ENCODE results near the gene GMDS. TPM values are rescaled to one million over a fixed set of nuclear protein-coding genes. Genes with fewer than 3 reads are reported as not detected.

GMDS gene
- total RNA-seq, 1 experiment from 2014 or later, result 27.6 TPM

DNA sequence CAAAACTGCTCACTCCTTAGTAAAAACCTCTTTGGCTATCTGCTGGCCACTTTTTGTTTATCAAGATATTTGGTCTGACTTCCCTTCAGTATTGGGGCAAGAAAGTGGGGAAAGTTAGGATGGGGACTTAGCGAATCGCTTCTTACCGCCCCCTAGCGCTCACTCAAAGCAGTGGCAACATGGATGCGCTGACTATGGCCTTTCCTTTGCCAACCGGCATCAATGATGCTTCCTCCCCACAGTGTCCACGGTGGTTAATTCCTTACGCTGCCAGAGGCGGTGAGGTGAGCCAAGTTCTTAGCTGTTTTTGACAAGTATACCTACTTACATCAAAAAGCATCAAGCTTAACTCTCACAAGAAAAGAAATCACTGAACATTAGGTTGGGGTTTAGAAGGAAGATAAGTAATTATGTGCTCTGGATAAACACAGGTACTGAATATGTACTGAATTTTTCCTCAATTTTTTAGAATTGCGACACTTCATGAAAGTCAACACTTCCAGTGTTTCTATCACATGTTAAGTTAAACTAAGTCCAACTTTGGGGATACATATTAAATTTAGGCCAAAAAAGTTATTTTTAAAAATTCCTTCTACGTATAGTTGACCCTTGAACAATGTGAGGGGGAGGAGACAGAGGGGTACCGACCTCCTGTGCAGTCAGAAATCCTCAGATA lies 86.7 kb downstream of the GMDS start:
- Histone ChIP-seq H3K9me3 (ENCODE audit: control insufficient read depth, low read depth, low read length) (no peaks in the 10 kb centered on the region), H3K79me1 (ENCODE audit: insufficient read depth, low read depth, low read length, poor library complexity, severe bottlenecking) (no peaks in the 10 kb centered on the region), H3K27me3 (ENCODE audit: insufficient read depth, low read length) (no peaks in the 10 kb centered on the region), H4K91ac (ENCODE audit: insufficient read length, low read depth, low read length) (no peak overlapping the region), H3K23me2 (ENCODE audit: insufficient read length, low read depth, low read length, poor library complexity, severe bottlenecking) (no peaks in the 10 kb centered on the region), H3K4ac (ENCODE audit: low read depth, low read length) (no peak overlapping the region), H3K79me2 (ENCODE audit: insufficient read depth, low read length) (no peaks in the 10 kb centered on the region), H3T11ph (ENCODE audit: low read length) (no peak overlapping the region), H2AK5ac (ENCODE audit: insufficient read length, low read length) (no peak overlapping the region), H3K4me2 (ENCODE audit: insufficient read depth, insufficient read length, low read length) (no peak overlapping the region), H2AFZ (ENCODE audit: low read length) (no peak overlapping the region), H4K5ac (ENCODE audit: insufficient read length, low read depth, low read length) (no peak overlapping the region), H4K8ac (replicated peaks; ENCODE audit: insufficient read length, low read depth, low read length) (no peak overlapping the region), H3K56ac (ENCODE audit: insufficient read length, low read depth, low read length) (no peak overlapping the region), H2BK120ac (ENCODE audit: low read depth, low read length, poor library complexity, severe bottlenecking) (no peak overlapping the region), H2BK15ac (ENCODE audit: low read depth, low read length) (no peak overlapping the region), H2BK20ac (ENCODE audit: low read depth, low read length, poor library complexity, severe bottlenecking) (no peak overlapping the region), H3K23ac (ENCODE audit: insufficient read length, low read depth, low read length) (no peak overlapping the region), H3K9ac (ENCODE audit: extremely low read depth, insufficient read length, low read length) (no peak overlapping the region), H3K14ac (ENCODE audit: insufficient read depth, low read length) (no peak overlapping the region), H3K4me1 (ENCODE audit: insufficient read depth, low read length) (peaks cover 3% of the 10 kb centered on the region; the same call in 1 of the 2 replicates), H2BK5ac (ENCODE audit: insufficient read length, low read length) (no peak overlapping the region), H4K20me1 (ENCODE audit: control insufficient read depth, insufficient read depth, insufficient read length) (no peaks in the 10 kb centered on the region), H2BK12ac (ENCODE audit: insufficient read length, low read depth, low read length) (no peak overlapping the region), H3K18ac (ENCODE audit: insufficient read length, low read depth, low read length) (no peak overlapping the region), H3K27ac (ENCODE audit: insufficient read length, low read depth, low read length) (no peak overlapping the region)
- Mint-ChIP-seq H3K27me3 (ENCODE audit: low read depth) (no peaks in the 10 kb centered on the region), H3K36me3 (ENCODE audit: insufficient read depth in 1 of 3, low read depth in 3 of 3) (peaks cover 0 to 6% (median 3%) of the 10 kb centered on the region in 3 experiments; a peak in 3 of 7 replicates), H3K4me1 (peaks cover 7 to 8% of the 10 kb centered on the region in 2 experiments; a peak in 3 of 4 replicates), H3K27ac (no peak overlapping the region; a peak in 1 of 7 replicates), H3K9me3 (peaks cover 0 to 4% of the 10 kb centered on the region in 2 experiments; a peak in 2 of 5 replicates), H3K4me3 (no peak overlapping the region)
- TF ChIP-seq, protein P1, sequence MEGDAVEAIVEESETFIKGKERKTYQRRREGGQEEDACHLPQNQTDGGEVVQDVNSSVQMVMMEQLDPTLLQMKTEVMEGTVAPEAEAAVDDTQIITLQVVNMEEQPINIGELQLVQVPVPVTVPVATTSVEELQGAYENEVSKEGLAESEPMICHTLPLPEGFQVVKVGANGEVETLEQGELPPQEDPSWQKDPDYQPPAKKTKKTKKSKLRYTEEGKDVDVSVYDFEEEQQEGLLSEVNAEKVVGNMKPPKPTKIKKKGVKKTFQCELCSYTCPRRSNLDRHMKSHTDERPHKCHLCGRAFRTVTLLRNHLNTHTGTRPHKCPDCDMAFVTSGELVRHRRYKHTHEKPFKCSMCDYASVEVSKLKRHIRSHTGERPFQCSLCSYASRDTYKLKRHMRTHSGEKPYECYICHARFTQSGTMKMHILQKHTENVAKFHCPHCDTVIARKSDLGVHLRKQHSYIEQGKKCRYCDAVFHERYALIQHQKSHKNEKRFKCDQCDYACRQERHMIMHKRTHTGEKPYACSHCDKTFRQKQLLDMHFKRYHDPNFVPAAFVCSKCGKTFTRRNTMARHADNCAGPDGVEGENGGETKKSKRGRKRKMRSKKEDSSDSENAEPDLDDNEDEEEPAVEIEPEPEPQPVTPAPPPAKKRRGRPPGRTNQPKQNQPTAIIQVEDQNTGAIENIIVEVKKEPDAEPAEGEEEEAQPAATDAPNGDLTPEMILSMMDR (conservative IDR thresholded peaks at IDR 0.05), result peak; percentile 96
- no CpG with 5 or more reads among the region's 12 CpGs for WGBS (ENCODE audit: extremely low coverage, insufficient read length, low lambda C conversion rate)
- peak; percentile 86 for DNase-seq
